GM12891 (cell line): ENCODE results near the gene APOL6.

ENCODE experiments used
- POLR2A ChIP-seq: IDR thresholded peaks from 2 replicates; pipeline ENCODE4 v1.6.1; 2011; ENCODE audit warnings: low read depth, low read length, control low read depth
- POLR2AphosphoS5 ChIP-seq: IDR thresholded peaks from 2 replicates; pipeline ENCODE4 v1.6.1; 2011; ENCODE audit warnings: low read depth, low read length, control low read depth
- SPI1 ChIP-seq: IDR thresholded peaks from 2 replicates; pipeline ENCODE4 v1.6.1; 2011; ENCODE audit warnings: low read depth, low read length, control low read depth
- TAF1 ChIP-seq: IDR thresholded peaks from 2 replicates; pipeline ENCODE4 v1.6.1; 2011; ENCODE audit warnings: low read depth, low read length, control low read depth

DNA sequence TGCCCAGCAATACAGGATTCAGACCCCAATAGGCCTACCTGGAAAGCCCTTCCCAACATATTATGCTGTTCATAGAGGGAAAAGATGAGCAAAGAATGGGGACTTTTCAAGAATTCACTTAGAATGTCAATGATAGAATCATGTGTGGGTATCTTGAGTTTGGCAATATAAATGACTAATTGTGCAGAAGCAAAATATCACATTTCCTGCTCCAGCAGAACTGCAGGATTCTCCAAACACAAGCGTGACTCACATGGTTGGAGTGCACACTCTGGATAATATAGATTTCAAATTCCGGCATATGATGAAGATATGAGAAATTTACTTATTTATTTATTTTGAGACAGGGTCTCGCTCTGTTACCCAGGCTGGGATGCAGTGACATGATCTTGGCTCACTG is 56.9 kb downstream of the APOL6 start:
- TF ChIP-seq POLR2A (no peak), TAF1 (no peak), POLR2AphosphoS5 (no peak), SPI1 (no peak)
